ENCODE results near the gene NIT1.
A peak's percentile ranks its signal among the peaks of the same experiment; 100 is the strongest.

The NIT1 gene

DNA sequence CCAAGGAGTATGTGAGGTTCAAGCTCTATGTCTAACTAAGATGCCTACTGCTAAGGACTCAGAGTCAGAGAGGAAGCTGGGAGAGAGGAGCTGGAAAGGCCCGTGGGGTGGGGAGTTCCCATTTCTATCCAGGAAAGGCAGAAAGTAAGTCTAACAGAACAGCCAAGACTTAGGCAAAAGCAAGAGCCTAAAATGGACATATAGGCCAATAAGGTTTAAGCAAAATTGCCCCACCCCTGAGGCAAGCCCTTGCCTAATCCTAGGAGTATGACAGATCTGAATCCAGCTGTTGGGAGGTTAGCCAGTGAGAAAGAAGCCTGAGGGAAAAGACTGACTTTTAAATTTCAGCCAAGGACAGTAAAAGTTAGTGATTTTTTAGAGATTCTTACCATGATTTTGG is 21.4 kb upstream of the NIT1 start:
- TF ChIP-seq, protein P1, sequence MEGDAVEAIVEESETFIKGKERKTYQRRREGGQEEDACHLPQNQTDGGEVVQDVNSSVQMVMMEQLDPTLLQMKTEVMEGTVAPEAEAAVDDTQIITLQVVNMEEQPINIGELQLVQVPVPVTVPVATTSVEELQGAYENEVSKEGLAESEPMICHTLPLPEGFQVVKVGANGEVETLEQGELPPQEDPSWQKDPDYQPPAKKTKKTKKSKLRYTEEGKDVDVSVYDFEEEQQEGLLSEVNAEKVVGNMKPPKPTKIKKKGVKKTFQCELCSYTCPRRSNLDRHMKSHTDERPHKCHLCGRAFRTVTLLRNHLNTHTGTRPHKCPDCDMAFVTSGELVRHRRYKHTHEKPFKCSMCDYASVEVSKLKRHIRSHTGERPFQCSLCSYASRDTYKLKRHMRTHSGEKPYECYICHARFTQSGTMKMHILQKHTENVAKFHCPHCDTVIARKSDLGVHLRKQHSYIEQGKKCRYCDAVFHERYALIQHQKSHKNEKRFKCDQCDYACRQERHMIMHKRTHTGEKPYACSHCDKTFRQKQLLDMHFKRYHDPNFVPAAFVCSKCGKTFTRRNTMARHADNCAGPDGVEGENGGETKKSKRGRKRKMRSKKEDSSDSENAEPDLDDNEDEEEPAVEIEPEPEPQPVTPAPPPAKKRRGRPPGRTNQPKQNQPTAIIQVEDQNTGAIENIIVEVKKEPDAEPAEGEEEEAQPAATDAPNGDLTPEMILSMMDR (IDR thresholded peaks at IDR 0.05; ENCODE audit: extremely low read depth, insufficient read depth, missing control alignments): no peak
- no peak for DNase-seq (ENCODE audit: low spot score)
- in situ Hi-C loops (cut with MboI; ENCODE audit: low pct_unique_long_range_greater_than_20kb, low sequenced_read_pairs, unreplicated experiment): no loop called here

- in situ Hi-C loops (cut with MboI; ENCODE audit: low pct_unique_long_range_greater_than_20kb, low sequenced_read_pairs, unreplicated experiment): no loop called here
- DNase-seq (ENCODE audit: low spot score): peak; percentile 97
- TF ChIP-seq, protein P1 (IDR thresholded peaks at IDR 0.05; ENCODE audit: extremely low read depth, insufficient read depth, missing control alignments): peak; percentile 4
Measured at GRCh38 chr1:161098210-161099068, 19.5 kb upstream of the NIT1 start, which contains the start of gene KLHDC9. Gene KLHDC9, plus strand, starts transcription at chr1:161098361. Its CDS starts 175 bp downstream, at chr1:161098536.

DNA sequence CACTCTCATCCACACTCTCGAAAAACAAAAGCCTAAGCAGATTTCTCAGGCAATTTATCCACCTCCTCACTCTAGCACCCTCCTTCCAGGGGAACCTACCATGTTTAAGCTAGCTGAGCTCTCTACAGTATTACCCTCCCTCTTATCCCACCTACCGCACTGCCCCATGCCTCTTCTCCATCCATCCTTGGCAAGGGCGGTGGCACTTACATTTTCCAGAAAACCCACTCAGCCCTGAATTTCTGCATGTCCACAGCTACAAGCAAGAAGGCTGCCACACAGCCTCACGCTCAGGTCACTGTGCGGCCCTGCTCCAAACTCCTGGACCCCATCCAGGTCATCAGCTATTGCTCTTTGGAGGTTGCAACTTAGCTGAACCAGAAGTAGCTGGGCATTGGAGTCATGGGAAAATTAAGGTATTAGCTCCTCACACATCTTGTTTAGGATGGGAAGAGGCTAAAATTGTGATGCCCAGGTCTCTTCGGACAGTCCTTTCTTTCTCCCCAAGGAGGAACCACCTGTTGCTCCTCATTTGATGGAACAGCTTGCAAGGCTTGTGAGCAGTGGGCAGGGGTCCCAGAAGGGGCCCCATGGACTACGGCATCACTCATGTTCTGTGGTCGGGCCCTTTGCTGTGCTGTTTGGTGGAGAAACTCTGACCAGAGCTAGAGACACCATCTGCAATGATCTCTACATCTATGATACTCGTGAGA is 18.7 kb upstream of the NIT1 start:
- in situ Hi-C loops (cut with MboI; ENCODE audit: low pct_unique_long_range_greater_than_20kb, low sequenced_read_pairs, unreplicated experiment): no loop called here
- TF ChIP-seq, protein P1 (IDR thresholded peaks at IDR 0.05; ENCODE audit: extremely low read depth, insufficient read depth, missing control alignments): no peak
- no peak for DNase-seq (ENCODE audit: low spot score)

- in situ Hi-C loops (cut with MboI; ENCODE audit: low pct_unique_long_range_greater_than_20kb, low sequenced_read_pairs, unreplicated experiment): no loop called here
- no peak for DNase-seq (ENCODE audit: low spot score)
- TF ChIP-seq, protein P1 (IDR thresholded peaks at IDR 0.05; ENCODE audit: extremely low read depth, insufficient read depth, missing control alignments): no peak
Measured at GRCh38 chr1:161100556-161100955, 17.3 kb upstream of the NIT1 start.

DNA sequence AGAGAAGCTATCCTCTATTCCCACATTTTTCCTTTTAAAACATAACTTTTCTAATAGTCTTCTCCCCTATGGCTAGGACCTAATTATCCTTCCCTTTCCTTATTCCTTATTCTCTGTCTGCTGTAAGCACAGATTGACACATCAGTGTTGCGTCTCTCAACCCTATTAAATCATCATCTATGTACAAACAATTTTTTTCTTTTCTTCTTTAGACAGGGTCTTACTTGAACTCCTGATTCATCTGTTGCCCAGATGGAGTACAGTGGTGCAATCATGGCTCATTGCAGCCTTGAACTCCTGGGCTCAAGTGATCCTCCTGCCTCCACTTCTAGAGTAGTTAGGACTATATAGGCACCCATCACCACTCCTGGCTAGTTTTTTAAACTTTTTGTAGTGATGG is 11.5 kb upstream of the NIT1 start:
- TF ChIP-seq, protein P1 (IDR thresholded peaks at IDR 0.05; ENCODE audit: extremely low read depth, insufficient read depth, missing control alignments): no peak
- in situ Hi-C loops (cut with MboI; ENCODE audit: low pct_unique_long_range_greater_than_20kb, low sequenced_read_pairs, unreplicated experiment): no loop called here
- no peak for DNase-seq (ENCODE audit: low spot score)

DNA sequence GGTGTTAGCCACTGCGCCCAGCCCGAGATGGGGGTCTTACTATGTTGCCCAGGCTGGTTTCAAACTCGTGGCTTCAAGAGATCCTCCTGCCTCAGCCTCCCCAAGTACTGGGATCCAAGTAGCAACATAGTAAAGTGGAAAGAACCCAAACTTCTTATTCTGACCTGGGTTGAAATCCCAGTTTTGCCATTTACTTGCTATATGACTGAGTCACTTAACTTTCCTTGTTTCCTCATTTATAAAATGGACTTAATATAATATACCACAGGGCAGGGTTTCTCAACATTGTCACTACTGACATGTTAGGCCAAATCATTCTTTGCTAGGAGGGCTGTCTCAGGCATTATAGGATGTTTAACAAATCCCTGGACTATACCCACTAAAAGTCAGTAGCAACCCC is 6.8 kb upstream of the NIT1 start:
- in situ Hi-C loops (cut with MboI; ENCODE audit: low pct_unique_long_range_greater_than_20kb, low sequenced_read_pairs, unreplicated experiment): no loop called here
- TF ChIP-seq, protein P1 (IDR thresholded peaks at IDR 0.05; ENCODE audit: extremely low read depth, insufficient read depth, missing control alignments): no peak
- no peak for DNase-seq (ENCODE audit: low spot score)

Data from GM13977 (cell line).